Measurements from ENCODE around the gene SELE. TPM values are rescaled to one million over a fixed set of nuclear protein-coding genes. Genes with fewer than 3 reads are reported as not detected.

The SELE gene
- total RNA-seq, 6 donors from 2014 or later, result 0.20 to 8.5 (median 0.34) TPM; not detected in 1

DNA sequence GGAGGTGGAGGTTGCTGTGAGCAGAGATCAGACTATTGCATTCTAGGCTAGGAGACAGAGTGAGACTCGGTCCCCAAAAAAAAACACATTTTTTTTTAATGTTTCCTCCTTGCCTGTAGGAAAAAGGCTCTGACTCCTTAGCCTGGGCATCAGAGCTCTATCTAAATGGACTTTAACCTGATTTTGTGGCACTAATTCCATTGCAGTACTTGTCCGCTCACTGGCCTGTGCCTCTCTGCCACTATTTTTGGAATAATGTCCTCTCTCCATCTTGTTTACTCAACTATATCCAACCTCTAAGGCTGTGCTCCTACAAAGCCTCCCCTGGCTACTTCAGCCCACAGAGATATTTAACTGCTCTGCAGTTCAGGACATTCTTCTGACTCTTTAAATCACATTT lies 34.3 kb upstream of the SELE start:
- DNase-seq (no peak), ATAC-seq (ENCODE audit: low FRiP score in 2 of 2) (no peak)
- Histone ChIP-seq H3K27ac (no peak overlapping the region), H3K4me1 (no peaks in the 10 kb centered on the region), H3K9me3 (no peaks in the 10 kb centered on the region), H3K36me3 (no peaks in the 10 kb centered on the region), H3K27me3 (no peaks in the 10 kb centered on the region), H3K4me3 (no peak overlapping the region)
- TF ChIP-seq, protein P1, sequence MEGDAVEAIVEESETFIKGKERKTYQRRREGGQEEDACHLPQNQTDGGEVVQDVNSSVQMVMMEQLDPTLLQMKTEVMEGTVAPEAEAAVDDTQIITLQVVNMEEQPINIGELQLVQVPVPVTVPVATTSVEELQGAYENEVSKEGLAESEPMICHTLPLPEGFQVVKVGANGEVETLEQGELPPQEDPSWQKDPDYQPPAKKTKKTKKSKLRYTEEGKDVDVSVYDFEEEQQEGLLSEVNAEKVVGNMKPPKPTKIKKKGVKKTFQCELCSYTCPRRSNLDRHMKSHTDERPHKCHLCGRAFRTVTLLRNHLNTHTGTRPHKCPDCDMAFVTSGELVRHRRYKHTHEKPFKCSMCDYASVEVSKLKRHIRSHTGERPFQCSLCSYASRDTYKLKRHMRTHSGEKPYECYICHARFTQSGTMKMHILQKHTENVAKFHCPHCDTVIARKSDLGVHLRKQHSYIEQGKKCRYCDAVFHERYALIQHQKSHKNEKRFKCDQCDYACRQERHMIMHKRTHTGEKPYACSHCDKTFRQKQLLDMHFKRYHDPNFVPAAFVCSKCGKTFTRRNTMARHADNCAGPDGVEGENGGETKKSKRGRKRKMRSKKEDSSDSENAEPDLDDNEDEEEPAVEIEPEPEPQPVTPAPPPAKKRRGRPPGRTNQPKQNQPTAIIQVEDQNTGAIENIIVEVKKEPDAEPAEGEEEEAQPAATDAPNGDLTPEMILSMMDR (IDR thresholded peaks at IDR 0.05), result no peak
- TF ChIP-seq POLR2AphosphoS5 (IDR thresholded peaks at IDR 0.05) (no peak), POLR2A (IDR thresholded peaks at IDR 0.05) (no peak), EP300 (IDR thresholded peaks at IDR 0.05) (no peak)
- WGBS, 2 donors, result 89 to 94% methylated on average over 2 of the region's 2 CpGs

- TF ChIP-seq, protein P1 (IDR thresholded peaks at IDR 0.05), result no peak
- TF ChIP-seq EP300 (IDR thresholded peaks at IDR 0.05) (no peak), POLR2AphosphoS5 (IDR thresholded peaks at IDR 0.05) (no peak), POLR2A (IDR thresholded peaks at IDR 0.05) (no peak)
- WGBS, 2 donors, result 62 to 68% methylated on average over 7 of the region's 7 CpGs
- H3K27me3 ChIP-seq, result no peaks in the 10 kb centered on the region
- no peak for DNase-seq
- H3K4me1 ChIP-seq, result no peaks in the 10 kb centered on the region
- no peak overlapping the region for H3K4me3 ChIP-seq
- no peak overlapping the region for H3K27ac ChIP-seq
- H3K9me3 ChIP-seq, result no peaks in the 10 kb centered on the region
- peak in 1 of 2 donors; percentile 37 for ATAC-seq (ENCODE audit: low FRiP score in 2 of 2)
- H3K36me3 ChIP-seq, result no peaks in the 10 kb centered on the region
Observed at GRCh38 chr1:169765580-169766331, 31.9 kb upstream of the SELE start.

GRCh38 chr1:169764919-169765318 lies 31.0 kb upstream of the SELE start:
- DNase-seq, result no peak
- TF ChIP-seq, protein P1 (IDR thresholded peaks at IDR 0.05), result no peak
- TF ChIP-seq POLR2A (IDR thresholded peaks at IDR 0.05) (no peak), EP300 (IDR thresholded peaks at IDR 0.05) (no peak), POLR2AphosphoS5 (IDR thresholded peaks at IDR 0.05) (no peak)
- WGBS, 2 donors, result 81 to 84% methylated on average over 1 of the region's 1 CpG
- Histone ChIP-seq H3K4me1 (no peaks in the 10 kb centered on the region), H3K9me3 (no peaks in the 10 kb centered on the region), H3K4me3 (no peak overlapping the region), H3K27me3 (no peaks in the 10 kb centered on the region), H3K36me3 (no peaks in the 10 kb centered on the region), H3K27ac (no peak overlapping the region)
- ATAC-seq (ENCODE audit: low FRiP score in 2 of 2), result no peak

- ATAC-seq (ENCODE audit: low FRiP score in 2 of 2) (no peak), DNase-seq (no peak)
- Histone ChIP-seq H3K4me3 (no peak overlapping the region), H3K27ac (no peak overlapping the region), H3K27me3 (no peaks in the 10 kb centered on the region), H3K4me1 (no peaks in the 10 kb centered on the region), H3K36me3 (no peaks in the 10 kb centered on the region), H3K9me3 (no peaks in the 10 kb centered on the region)
- WGBS, 2 donors, result 79 to 97% methylated on average over 1 of the region's 1 CpG
- TF ChIP-seq, protein P1 (IDR thresholded peaks at IDR 0.05), result no peak
- TF ChIP-seq POLR2AphosphoS5 (IDR thresholded peaks at IDR 0.05), result no peak
Observed at GRCh38 chr1:169762699-169763098, 28.8 kb upstream of the SELE start.

GRCh38 chr1:169759038-169759437 lies 25.2 kb upstream of the SELE start:
- WGBS, 2 donors, result 93 to 94% methylated on average over 3 of the region's 3 CpGs
- Histone ChIP-seq H3K9me3 (no peaks in the 10 kb centered on the region), H3K4me1 (no peaks in the 10 kb centered on the region), H3K27me3 (no peaks in the 10 kb centered on the region), H3K27ac (no peak overlapping the region), H3K36me3 (no peaks in the 10 kb centered on the region), H3K4me3 (no peak overlapping the region)
- DNase-seq, result no peak
- no peak for TF ChIP-seq POLR2A (IDR thresholded peaks at IDR 0.05)
- no peak for TF ChIP-seq EP300 (IDR thresholded peaks at IDR 0.05)
- TF ChIP-seq, protein P1 (IDR thresholded peaks at IDR 0.05), result no peak
- TF ChIP-seq POLR2AphosphoS5 (IDR thresholded peaks at IDR 0.05), result no peak
- ATAC-seq (ENCODE audit: low FRiP score in 2 of 2), result no peak

All from upper lobe of left lung (tissue), 6 donors.